ENCODE data around the gene DNAJA4. TPM values are rescaled to one million over a fixed set of nuclear protein-coding genes. Genes with fewer than 3 reads are reported as not detected.

DNAJA4 gene
- total and polyA plus RNA-seq, 2 of the 8 experiments (the other 6 are each of a cell fraction or from before 2014, with no cell fraction given), result 3.6 to 6.2 TPM

GRCh38 chr15:78255421-78256043 is 8.8 kb upstream of the DNAJA4 start (continued):
- TF ChIP-seq FOSL1 (IDR thresholded peaks at IDR 0.05; ENCODE audit: insufficient read depth, low read depth, low read length), result no peak
